Nephron progenitor cell (in vitro differentiated cells): Measurements from ENCODE around the gene SPR.
A peak's percentile ranks its signal among the peaks of the same experiment; 100 is the strongest.

Experiments
- DNase-seq: peaks from one replicate; pipeline ENCODE4 v3.0.0; 2021
- H3K27ac Mint-ChIP-seq: 2 replicates; pipeline ENCODE4 v1.8.0; 2021; ENCODE audit warnings: mild to moderate bottlenecking, moderate library complexity, mixed read lengths
- H3K27me3 Mint-ChIP-seq: 2 replicates; pipeline ENCODE4 v1.8.0; 2021; ENCODE audit warnings: mild to moderate bottlenecking, low read depth, mixed read lengths; ENCODE audit not compliant: poor library complexity
- H3K36me3 Mint-ChIP-seq: 2 replicates; pipeline ENCODE4 v1.8.0; 2021; ENCODE audit warnings: low read depth, mixed read lengths
- H3K4me1 Mint-ChIP-seq: 2 replicates; pipeline ENCODE4 v1.8.0; 2021; ENCODE audit warnings: mixed read lengths
- H3K4me3 Mint-ChIP-seq: 2 replicates; pipeline ENCODE4 v1.8.0; 2021; ENCODE audit warnings: mild to moderate bottlenecking, moderate library complexity, mixed read lengths
- H3K9me3 Mint-ChIP-seq: 2 replicates; pipeline ENCODE4 v1.8.0; 2021; ENCODE audit warnings: mild to moderate bottlenecking, moderate library complexity, mixed read lengths
- CTCF ChIP-seq: fragments of 200-600 bp; sonication (generic); IDR thresholded peaks from 2 replicates; pipeline ENCODE4 v1.5.0; 2021; ENCODE audit warnings: antibody characterized with exemption

The SPR gene

GRCh38 chr2:72938455-72938854, 51.2 kb downstream of the SPR start:
- TF ChIP-seq CTCF, result no peak
- no peaks in the 10 kb centered on the region for H3K36me3 Mint-ChIP-seq
- peaks cover 52% of the 10 kb centered on the region for H3K4me1 Mint-ChIP-seq
- no peak overlapping the region for H3K27ac Mint-ChIP-seq
- H3K9me3 Mint-ChIP-seq, result no peaks in the 10 kb centered on the region
- peaks cover 39% of the 10 kb centered on the region for H3K27me3 Mint-ChIP-seq
- DNase-seq, result no peak
- no peak overlapping the region for H3K4me3 Mint-ChIP-seq

GRCh38 chr2:72940361-72940760, 53.2 kb downstream of the SPR start:
- Mint-ChIP-seq H3K36me3 (no peaks in the 10 kb centered on the region), H3K9me3 (no peaks in the 10 kb centered on the region), H3K4me1 (peaks cover 47% of the 10 kb centered on the region), H3K4me3 (peak overlapping the region; percentile 28), H3K27me3 (peaks cover 31% of the 10 kb centered on the region), H3K27ac (no peak overlapping the region)
- TF ChIP-seq CTCF, result no peak
- DNase-seq, result no peak

GRCh38 chr2:72940786-72941185, 53.6 kb downstream of the SPR start:
- H3K36me3 Mint-ChIP-seq, result no peaks in the 10 kb centered on the region
- no peak for TF ChIP-seq CTCF
- peak overlapping the region; percentile 89 for H3K27ac Mint-ChIP-seq
- H3K4me1 Mint-ChIP-seq, result peaks cover 46% of the 10 kb centered on the region
- H3K27me3 Mint-ChIP-seq, result peaks cover 31% of the 10 kb centered on the region
- no peaks in the 10 kb centered on the region for H3K9me3 Mint-ChIP-seq
- H3K4me3 Mint-ChIP-seq, result peak overlapping the region; percentile 15
- DNase-seq, result peak; percentile 59
